Liver (tissue), 9 donors: ENCODE measurements around the gene POU2F2. TPM values are rescaled to one million over a fixed set of nuclear protein-coding genes. Genes with fewer than 3 reads are reported as not detected.

Source experiments
- DNase-seq: peaks from one replicate; pipeline ENCODE4 v3.0.0-alpha.2; 2017; ENCODE audit warnings: low spot score
- H3K27ac ChIP-seq, 2 donors: one replicate each; pipeline ENCODE4 v1.7.0; 2013; ENCODE audit warnings: inconsistent platforms in 2 of 2, low read length in 2 of 2, control low read depth in 1 of 2, low read depth in 1 of 2, mild to moderate bottlenecking in 1 of 2
- H3K27me3 ChIP-seq, 4 donors: one replicate each; pipeline versions ENCODE4 v1.6.1 to v1.7.0; 2013; ENCODE audit warnings: low read length in 3 of 4, inconsistent platforms in 1 of 4, mild to moderate bottlenecking in 1 of 4, moderate library complexity in 1 of 4; ENCODE audit not compliant: control insufficient read depth in 4 of 4, insufficient read depth in 4 of 4
- H3K36me3 ChIP-seq, 4 donors: one replicate each; pipeline versions ENCODE4 v1.6.1 to v1.7.0; 2013; ENCODE audit warnings: low read length in 3 of 4, mild to moderate bottlenecking in 3 of 4, low read depth in 1 of 4, moderate library complexity in 1 of 4; ENCODE audit not compliant: control insufficient read depth in 4 of 4, insufficient read depth in 3 of 4
- H3K4me1 ChIP-seq, 4 donors: one replicate each; pipeline versions ENCODE4 v1.6.1 to v1.7.0; 2013; ENCODE audit warnings: low read length in 3 of 4, mild to moderate bottlenecking in 3 of 4, moderate library complexity in 1 of 4; ENCODE audit not compliant: control insufficient read depth in 4 of 4, insufficient read depth in 4 of 4
- H3K4me3 ChIP-seq, 3 donors: one replicate each; pipeline versions ENCODE4 v1.6.1 to v1.7.0; 2013; ENCODE audit warnings: low read length in 3 of 3, control low read depth in 1 of 3, low read depth in 1 of 3, mild to moderate bottlenecking in 1 of 3
- H3K9ac ChIP-seq, 2 donors: one replicate each; pipeline ENCODE4 v1.7.0; 2013; ENCODE audit warnings: low read length in 2 of 2, mild to moderate bottlenecking in 2 of 2, moderate library complexity in 2 of 2, control low read depth in 1 of 2, low read depth in 1 of 2
- H3K9me3 ChIP-seq, 4 donors: one replicate each; pipeline versions ENCODE4 v1.6.1 to v1.7.0; 2013; ENCODE audit warnings: low read length in 3 of 4; ENCODE audit not compliant: control insufficient read depth in 4 of 4
- ATF3 ChIP-seq: IDR thresholded peaks from 2 replicates; pipeline ENCODE4 v1.6.1; 2016; ENCODE audit warnings: antibody characterized with exemption
- CTCF ChIP-seq: fragments of 150-350 bp; IDR thresholded peaks from 2 replicates; pipeline ENCODE4 v1.5.1; 2017; ENCODE audit warnings: improper control_type of control experiment, low read depth, low read length; ENCODE audit not compliant: missing input control
- FOXA1 ChIP-seq: IDR thresholded peaks from 2 replicates; pipeline ENCODE4 v1.6.1; 2016; ENCODE audit warnings: antibody characterized with exemption
- HNF4G ChIP-seq: IDR thresholded peaks from 2 replicates; pipeline ENCODE4 v1.6.1; 2016; ENCODE audit warnings: antibody characterized with exemption
- JUND ChIP-seq, 2 donors: IDR thresholded peaks; 2 replicates each; pipeline ENCODE4 v1.6.1; 2016; ENCODE audit warnings: antibody characterized with exemption in 2 of 2
- MAX ChIP-seq: IDR thresholded peaks from 2 replicates; pipeline ENCODE4 v1.6.1; 2016; ENCODE audit warnings: antibody characterized with exemption
- NR2F2 ChIP-seq: IDR thresholded peaks from 2 replicates; pipeline ENCODE4 v1.6.1; 2016; ENCODE audit warnings: antibody characterized with exemption
- REST ChIP-seq: IDR thresholded peaks from 2 replicates; pipeline ENCODE4 v1.6.1; 2016; ENCODE audit warnings: antibody characterized with exemption, mild to moderate bottlenecking
- RXRA ChIP-seq, 2 donors: IDR thresholded peaks; 2 replicates each; pipeline ENCODE4 v1.6.1; 2017 to 2018; ENCODE audit warnings: antibody characterized with exemption in 2 of 2, mild to moderate bottlenecking in 1 of 2
- SP1 ChIP-seq: IDR thresholded peaks from 2 replicates; pipeline ENCODE4 v1.6.1; 2018; ENCODE audit warnings: antibody characterized with exemption, mild to moderate bottlenecking
- TAF1 ChIP-seq: conservative IDR thresholded peaks from 2 replicates; pipeline ENCODE4 v1.6.1; 2016; ENCODE audit warnings: antibody characterized with exemption, mild to moderate bottlenecking
- WGBS: extraction: QIAGEN DNeasy Blood & Tissue Kit; methylation state at CpG from one replicate; pipeline ENCODE4 v1.1.7; 2013; 5-methylcytosine and 5-hydroxymethylcytosine counted together
- polyA plus RNA-seq, 2 donors: library from polyadenylated mRNA; stranded (reverse) in 1 of 2; unstranded in 1 of 2; fragments of 200-250 nt in 1 of 2; fragments of >200 nt in 1 of 2; fragmentation: Nextera tagmentation in 1 of 2; extraction: Ambion mirVana in 1 of 2; gene quantifications; one replicate each; pipeline versions ENCODE4 v1.2.1 to v1.2.3, GENCODE V29; 2013 to 2015
- total RNA-seq, 2 donors: library from RNA; depleted of rRNA; stranded (reverse); fragments of >200 nt; gene quantifications; one replicate each; pipeline ENCODE4 v1.2.3, GENCODE V29; 2014
- donor health status: healthy.
- donor health status: healthy.
- donor health status: healthy.
- donor health status: healthy.
- donor health status: healthy.

Gene POU2F2
- total and polyA plus RNA-seq, 4 donors = 0.75 to 1.2 (median 0.97) TPM

- H3K27me3 ChIP-seq = peaks cover 0 to 8% (median 2%) of the 10 kb centered on the region in 4 donors
- H3K36me3 ChIP-seq = no peaks in the 10 kb centered on the region
- 43% methylated on average over 9 of the region's 9 CpGs for WGBS
- TF ChIP-seq SP1 = no peak
- TF ChIP-seq REST = no peak
- no peak for TF ChIP-seq RXRA (IDR thresholded peaks at IDR 0.05)
- no peak for TF ChIP-seq TAF1
- no peak for TF ChIP-seq NR2F2
- no peak overlapping the region for H3K27ac ChIP-seq
- no peak for DNase-seq
- no peak overlapping the region for H3K9ac ChIP-seq
- no peaks in the 10 kb centered on the region for H3K4me1 ChIP-seq
- H3K4me3 ChIP-seq = no peak overlapping the region
- H3K9me3 ChIP-seq = no peaks in the 10 kb centered on the region
These were observed 66.0 kb downstream of the POU2F2 start for GRCh38 chr19:42066075-42066754.

- Histone ChIP-seq H3K4me3 (no peak overlapping the region), H3K27ac (no peak overlapping the region), H3K4me1 (no peaks in the 10 kb centered on the region), H3K9ac (no peak overlapping the region), H3K27me3 (peaks cover 0 to 8% (median 2%) of the 10 kb centered on the region in 4 donors), H3K36me3 (no peaks in the 10 kb centered on the region), H3K9me3 (no peaks in the 10 kb centered on the region)
- no peak for DNase-seq
- TF ChIP-seq RXRA (IDR thresholded peaks at IDR 0.05) = no peak
- no peak for TF ChIP-seq SP1
- no peak for TF ChIP-seq FOXA1
- TF ChIP-seq MAX = no peak
- TF ChIP-seq CTCF = no peak
- no peak for TF ChIP-seq TAF1
- no peak for TF ChIP-seq ATF3
- TF ChIP-seq HNF4G = no peak
- no peak for TF ChIP-seq JUND (IDR thresholded peaks at IDR 0.05)
- WGBS = 89% methylated on average over 9 of the region's 9 CpGs
These were observed 66.7 kb downstream of the POU2F2 start for GRCh38 chr19:42065511-42065910.

- no peak for DNase-seq
- Histone ChIP-seq H3K9ac (no peak overlapping the region), H3K9me3 (no peaks in the 10 kb centered on the region), H3K27ac (no peak overlapping the region), H3K27me3 (peaks cover 0 to 8% (median 2%) of the 10 kb centered on the region in 4 donors), H3K4me3 (no peak overlapping the region), H3K4me1 (no peaks in the 10 kb centered on the region), H3K36me3 (no peaks in the 10 kb centered on the region)
- TF ChIP-seq TAF1 = no peak
- 78% methylated on average over 13 of the region's 13 CpGs for WGBS
These were observed 67.2 kb downstream of the POU2F2 start for GRCh38 chr19:42065051-42065450.
